GM21786 (cell line): Measurements from ENCODE around the gene CDK13.
A peak's percentile ranks its signal among the peaks of the same experiment; 100 is the strongest.

ENCODE experiments used
- ATAC-seq: cut with Tn5 transposase; IDR thresholded peaks from one replicate; pipeline ENCODE4 v1.9.1; 2021; ENCODE audit not compliant: unreplicated experiment

Gene CDK13

GRCh38 chr7:39948956-39949928 lies 814 bp upstream of the CDK13 start:
- peak; percentile 67 for ATAC-seq

DNA sequence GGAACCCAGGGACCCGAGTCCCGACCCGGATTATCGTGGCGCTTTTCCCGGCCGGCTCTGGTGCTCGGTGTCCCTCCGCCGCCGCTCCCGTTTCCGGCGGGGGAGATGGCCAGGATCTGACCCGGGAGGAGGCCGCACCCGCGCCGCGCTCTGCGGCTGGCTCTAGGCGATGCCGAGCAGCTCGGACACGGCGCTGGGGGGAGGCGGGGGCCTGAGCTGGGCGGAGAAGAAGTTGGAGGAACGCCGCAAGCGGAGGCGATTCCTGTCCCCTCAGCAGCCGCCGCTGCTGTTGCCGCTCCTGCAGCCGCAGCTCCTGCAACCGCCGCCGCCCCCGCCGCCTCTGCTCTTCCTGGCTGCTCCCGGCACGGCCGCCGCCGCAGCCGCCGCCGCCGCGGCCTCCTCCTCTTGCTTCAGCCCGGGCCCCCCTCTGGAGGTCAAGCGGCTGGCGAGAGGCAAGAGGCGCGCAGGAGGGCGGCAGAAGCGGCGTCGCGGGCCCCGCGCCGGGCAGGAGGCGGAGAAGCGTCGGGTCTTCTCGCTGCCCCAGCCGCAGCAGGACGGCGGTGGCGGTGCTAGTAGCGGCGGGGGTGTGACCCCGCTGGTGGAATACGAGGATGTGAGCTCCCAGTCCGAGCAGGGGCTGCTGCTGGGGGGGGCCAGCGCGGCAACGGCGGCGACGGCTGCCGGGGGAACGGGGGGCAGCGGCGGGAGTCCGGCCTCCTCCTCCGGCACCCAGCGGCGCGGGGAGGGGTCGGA lies 593 bp downstream of the CDK13 start:
- ATAC-seq: no peak

- ATAC-seq: peak; percentile 25
These were observed 1.5 kb downstream of the CDK13 start for GRCh38 chr7:39951226-39952194.

- ATAC-seq: no peak
These were observed 2.3 kb downstream of the CDK13 start for GRCh38 chr7:39952374-39952773.

- ATAC-seq: no peak
These were observed 2.7 kb downstream of the CDK13 start for GRCh38 chr7:39952803-39953202.

DNA sequence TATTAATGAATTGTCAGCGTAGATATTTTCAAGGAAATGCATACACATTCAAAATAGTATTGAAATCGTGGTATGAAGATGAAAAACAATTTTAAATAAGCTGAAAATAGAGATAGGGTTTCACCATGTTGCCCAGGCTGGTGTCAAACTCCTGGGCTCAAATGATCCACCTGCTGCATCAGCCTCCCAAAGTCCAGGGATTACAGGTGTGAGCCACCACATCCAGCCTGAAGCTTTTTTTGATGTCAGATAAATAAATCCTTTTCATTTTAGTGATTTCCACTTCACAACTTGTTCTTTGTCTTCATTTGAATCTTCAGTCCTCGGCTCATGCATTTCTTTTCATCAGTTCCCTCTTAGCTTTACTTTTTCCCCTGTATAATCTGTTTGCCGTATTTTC lies 4.6 kb downstream of the CDK13 start:
- ATAC-seq: no peak

DNA sequence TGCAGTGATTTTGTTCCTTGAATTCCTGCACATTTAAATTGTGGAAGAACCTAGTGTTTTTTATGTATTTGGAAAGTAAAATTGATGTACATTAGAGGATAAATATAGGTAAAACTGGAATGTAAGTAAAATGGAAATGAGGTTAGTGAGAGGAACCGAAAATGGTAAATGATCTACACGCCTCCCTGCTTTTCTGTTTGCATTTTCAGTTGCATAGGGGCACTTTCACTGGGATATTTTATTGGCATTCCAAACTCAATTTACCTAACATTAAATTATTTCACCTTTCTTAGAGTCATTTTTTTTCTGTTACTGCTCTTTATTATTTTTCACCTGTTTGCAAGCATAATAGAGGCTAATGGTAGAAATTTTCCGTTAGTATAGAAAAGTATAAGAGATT lies 8.0 kb downstream of the CDK13 start:
- peak; percentile 69 for ATAC-seq

DNA sequence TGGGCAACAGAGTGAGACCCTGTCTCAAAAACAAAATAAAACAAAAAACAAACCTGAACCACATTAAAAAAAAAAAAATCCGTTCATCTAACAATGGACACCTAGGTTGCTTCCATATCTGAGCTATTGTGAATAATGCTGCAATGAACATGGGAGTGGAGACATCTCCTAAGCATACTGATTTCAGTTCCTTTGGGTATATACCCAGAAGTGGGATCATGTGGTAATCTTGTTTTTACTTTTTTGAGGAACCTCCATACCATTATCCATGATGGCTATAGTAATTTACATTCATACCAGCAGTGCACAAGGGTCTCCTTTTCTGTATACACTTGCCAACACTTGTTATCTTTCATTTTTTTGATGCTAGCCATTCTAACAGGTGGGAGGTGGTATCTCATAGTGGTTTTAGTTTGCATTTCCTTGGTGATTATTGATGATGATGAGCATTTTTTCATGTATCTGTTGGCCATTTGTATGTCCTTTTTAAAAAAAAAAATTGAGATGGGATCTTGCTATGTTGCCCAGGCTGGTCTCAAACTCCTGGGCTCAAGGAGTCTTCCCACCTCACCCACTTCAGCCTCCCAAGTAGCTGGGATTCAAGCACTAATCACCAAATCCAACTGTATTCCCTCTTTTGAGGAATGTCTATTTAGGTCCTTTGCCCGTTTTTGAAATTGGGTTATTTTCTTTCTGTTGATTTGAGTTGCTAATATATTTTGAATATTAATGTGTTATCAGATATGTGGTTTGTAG lies 17.5 kb downstream of the CDK13 start:
- ATAC-seq: no peak

DNA sequence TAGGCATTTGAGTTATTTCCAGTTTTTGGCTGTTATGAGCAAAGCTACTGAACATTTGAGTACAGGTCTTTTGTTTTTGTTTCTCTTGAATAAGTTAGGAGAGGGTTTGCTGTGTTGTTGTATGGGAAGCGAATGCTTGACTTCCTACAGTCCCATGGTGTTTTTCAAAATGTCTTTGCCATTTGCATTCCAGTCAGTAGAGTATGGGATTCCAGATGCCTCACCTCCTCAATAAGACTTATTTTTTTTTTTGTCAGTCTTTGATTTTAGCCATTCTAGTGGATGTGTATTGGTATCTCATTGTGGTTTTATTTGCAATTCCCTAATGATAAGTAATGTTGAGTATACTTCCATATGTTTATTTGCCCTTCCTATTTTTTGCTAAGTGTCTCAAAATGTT lies 19.4 kb downstream of the CDK13 start:
- ATAC-seq: no peak

DNA sequence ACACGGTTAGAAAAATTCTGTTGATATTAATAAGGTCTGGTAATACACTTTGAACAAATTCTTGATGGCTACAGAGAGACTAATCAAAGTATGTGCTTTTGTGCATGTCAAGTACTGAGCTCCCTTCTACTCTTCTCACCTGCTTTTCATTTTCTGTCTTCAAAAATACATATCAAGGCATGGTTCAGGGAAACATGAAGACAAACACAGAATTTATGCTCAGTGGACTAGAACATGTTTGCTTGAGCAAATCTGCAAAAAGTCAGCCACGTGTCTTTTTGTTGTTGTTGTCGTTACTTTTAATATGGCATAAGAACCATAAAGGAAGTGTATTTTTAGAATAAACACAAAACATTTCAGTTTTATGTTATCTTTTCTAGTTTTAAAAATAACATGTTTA lies 21.9 kb downstream of the CDK13 start:
- no peak for ATAC-seq

GRCh38 chr7:39973801-39974200 lies 23.7 kb downstream of the CDK13 start:
- no peak for ATAC-seq

GRCh38 chr7:39978230-39978934 lies 28.3 kb downstream of the CDK13 start:
- no peak for ATAC-seq

DNA sequence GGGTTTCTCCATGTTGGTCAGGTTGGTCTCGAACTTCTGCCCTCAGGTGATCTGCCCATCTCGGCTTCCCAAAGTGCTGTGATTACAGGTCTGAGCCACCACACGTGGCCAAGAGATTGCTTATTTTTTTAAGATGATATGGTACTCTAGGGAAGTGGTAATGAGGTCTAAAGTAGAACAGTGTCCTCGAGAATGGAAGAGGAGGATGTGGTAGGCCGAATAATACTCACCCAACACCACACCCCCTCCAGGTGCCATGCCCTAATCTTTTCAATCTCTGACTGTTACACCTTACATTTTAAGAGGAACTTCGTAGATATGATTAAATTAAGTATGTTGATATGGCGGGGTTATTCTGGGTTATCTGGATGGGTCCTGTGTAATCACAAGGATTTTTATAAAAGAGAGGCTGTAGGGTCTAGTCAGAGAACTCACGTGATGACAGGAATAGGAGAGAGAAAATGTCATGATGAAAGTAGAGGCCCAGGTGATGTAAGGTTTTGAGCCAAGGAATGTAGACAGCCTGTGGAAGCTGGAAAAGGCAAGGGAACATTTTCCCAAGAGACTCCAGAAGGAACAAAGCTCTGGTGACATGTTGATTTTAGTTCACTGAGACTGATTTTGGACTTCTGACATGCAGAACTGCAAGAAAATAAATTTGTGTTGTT lies 29.5 kb downstream of the CDK13 start:
- no peak for ATAC-seq

DNA sequence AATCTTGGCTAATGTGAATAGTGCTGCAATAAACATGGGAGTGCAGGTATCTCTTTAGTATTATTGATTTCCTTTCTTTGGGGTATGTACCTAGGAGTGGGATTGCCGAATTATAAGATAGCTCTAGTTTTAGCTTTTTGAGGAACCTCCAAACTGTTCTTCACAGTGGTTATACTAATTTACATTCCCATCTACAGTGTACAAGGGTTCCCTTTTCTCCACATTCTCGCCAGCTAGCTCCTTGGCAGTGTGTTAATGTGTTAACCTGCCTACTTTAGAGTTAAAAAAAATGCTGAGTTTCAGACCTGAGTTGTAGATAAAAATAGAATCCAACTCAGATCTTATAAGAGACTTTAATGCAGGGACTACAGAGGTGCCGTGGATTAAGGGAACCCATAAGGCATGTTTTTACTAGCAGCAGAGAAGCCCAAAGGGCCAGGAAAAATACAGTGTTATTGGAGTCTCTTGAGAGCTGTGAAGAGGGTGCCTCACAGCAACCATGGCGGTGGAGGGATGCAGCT lies 35.4 kb downstream of the CDK13 start:
- ATAC-seq: no peak

DNA sequence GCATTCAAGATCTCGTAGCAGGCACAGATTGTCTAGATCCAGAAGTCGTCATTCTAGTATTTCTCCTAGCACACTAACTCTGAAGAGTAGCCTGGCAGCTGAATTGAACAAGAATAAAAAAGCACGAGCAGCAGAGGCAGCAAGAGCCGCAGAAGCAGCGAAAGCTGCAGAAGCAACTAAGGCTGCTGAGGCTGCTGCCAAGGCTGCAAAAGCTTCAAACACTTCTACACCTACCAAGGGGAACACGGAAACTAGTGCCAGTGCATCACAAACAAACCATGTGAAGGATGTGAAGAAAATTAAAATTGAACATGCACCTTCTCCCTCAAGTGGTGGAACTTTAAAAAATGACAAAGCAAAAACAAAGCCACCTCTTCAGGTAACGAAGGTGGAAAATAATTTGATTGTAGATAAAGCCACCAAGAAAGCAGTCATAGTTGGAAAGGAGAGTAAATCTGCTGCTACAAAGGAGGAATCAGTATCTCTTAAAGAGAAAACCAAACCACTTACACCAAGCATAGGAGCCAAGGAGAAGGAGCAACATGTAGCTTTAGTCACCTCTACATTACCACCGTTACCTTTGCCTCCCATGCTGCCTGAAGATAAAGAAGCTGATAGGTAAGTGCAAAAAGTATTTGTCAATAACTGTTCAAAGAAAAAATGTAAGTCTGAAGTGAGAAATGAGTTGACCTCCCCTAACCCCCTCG lies 37.7 kb downstream of the CDK13 start:
- ATAC-seq: no peak

GRCh38 chr7:40000734-40001315 lies 50.8 kb downstream of the CDK13 start:
- ATAC-seq: no peak

DNA sequence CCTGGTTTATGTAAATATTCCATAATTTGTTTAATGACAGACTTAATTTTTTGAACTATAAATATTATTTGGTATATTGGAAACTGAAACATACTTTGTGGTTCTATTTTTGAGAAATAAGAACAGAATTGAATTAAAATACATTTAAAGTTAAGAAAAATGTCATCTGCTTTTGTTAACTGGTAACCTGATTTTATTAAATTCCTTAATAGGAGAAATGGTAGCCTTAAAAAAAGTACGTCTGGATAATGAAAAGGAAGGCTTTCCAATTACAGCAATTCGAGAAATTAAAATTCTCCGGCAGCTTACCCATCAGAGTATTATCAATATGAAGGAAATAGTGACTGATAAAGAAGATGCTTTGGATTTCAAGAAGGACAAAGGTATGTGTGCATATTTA lies 51.6 kb downstream of the CDK13 start:
- no peak for ATAC-seq

- ATAC-seq: no peak
These were observed 53.5 kb downstream of the CDK13 start for GRCh38 chr7:40003597-40003996.
